HepG2 (cell line): ENCODE data around the gene MXRA8. TPM values are rescaled to one million over a fixed set of nuclear protein-coding genes. Genes with fewer than 3 reads are reported as not detected.
A peak's percentile ranks its signal among the peaks of the same experiment; 100 is the strongest.

Experiments used
- DNMT1 ChIP-seq: sonication (generic); formaldehyde crosslinking; IDR thresholded peaks from 2 replicates; pipeline ENCODE4 v1.5.1; 2020; ENCODE audit warnings: mild to moderate bottlenecking, missing genetic modification reagents
- ERF ChIP-seq: IDR thresholded peaks from 2 replicates; pipeline ENCODE4 v1.6.1; 2018; ENCODE audit warnings: missing biosample characterization, missing genetic modification reagents
- HMGA1 ChIP-seq: sonication (generic); formaldehyde crosslinking; conservative IDR thresholded peaks from 2 replicates; pipeline ENCODE4 v1.4.0; 2020; ENCODE audit warnings: missing genetic modification reagents
- MTA1 ChIP-seq: sonication (generic); formaldehyde crosslinking; IDR thresholded peaks from 2 replicates; pipeline ENCODE4 v1.4.0; 2020; ENCODE audit warnings: missing genetic modification reagents, mild to moderate bottlenecking, borderline replicate concordance
- MZF1 ChIP-seq: sonication (generic); formaldehyde crosslinking; IDR thresholded peaks from 2 replicates; pipeline ENCODE4 v1.8.1; 2023; ENCODE audit warnings: mild to moderate bottlenecking, missing genetic modification reagents, borderline replicate concordance
- NR2F6 ChIP-seq, 2 experiments: IDR thresholded peaks; 2 replicates each; pipeline ENCODE4 v1.6.1; 2016; ENCODE audit warnings: antibody characterized with exemption in 1 of 2, mild to moderate bottlenecking in 1 of 2
- REPIN1 ChIP-seq: sonication (generic); formaldehyde crosslinking; IDR thresholded peaks from 2 replicates; pipeline ENCODE4 v1.8.0; 2022; ENCODE audit warnings: missing genetic modification reagents, low read depth, mild to moderate bottlenecking, borderline replicate concordance
- SP1 ChIP-seq, 2 experiments: fragments of 450-650 bp in 1 of 2; sonication (generic) in 1 of 2; formaldehyde crosslinking in 1 of 2; IDR thresholded peaks; 2 replicates each; pipeline versions ENCODE4 v1.4.0 to v1.6.1; 2016 to 2020; ENCODE audit warnings: missing genetic modification reagents in 1 of 2
- TRIM24 ChIP-seq: sonication (generic); formaldehyde crosslinking; IDR thresholded peaks from 2 replicates; pipeline ENCODE4 v1.8.0; 2022; ENCODE audit warnings: mild to moderate bottlenecking, missing genetic modification reagents
- ZBTB49 ChIP-seq: sonication (generic); formaldehyde crosslinking; IDR thresholded peaks from 2 replicates; pipeline ENCODE4 v1.4.0; 2020; ENCODE audit warnings: missing genetic modification reagents, borderline replicate concordance
- ZNF263 ChIP-seq: sonication (generic); formaldehyde crosslinking; IDR thresholded peaks from 2 replicates; pipeline ENCODE4 v1.4.0; 2020; ENCODE audit warnings: missing genetic modification reagents
- ZNF550 ChIP-seq: sonication (generic); formaldehyde crosslinking; IDR thresholded peaks from 2 replicates; pipeline ENCODE4 v1.4.0; 2020; ENCODE audit warnings: mild to moderate bottlenecking, missing genetic modification reagents, borderline replicate concordance
- ZNF724P ChIP-seq: sonication (generic); formaldehyde crosslinking; IDR thresholded peaks from 2 replicates; pipeline ENCODE4 v1.8.0; 2022; ENCODE audit warnings: missing genetic modification reagents, borderline replicate concordance
- ZNF780A ChIP-seq: sonication (generic); formaldehyde crosslinking; IDR thresholded peaks from 2 replicates; pipeline ENCODE4 v1.8.0; 2022; ENCODE audit warnings: mild to moderate bottlenecking, missing genetic modification reagents, moderate library complexity
- ZNF792 ChIP-seq: IDR thresholded peaks from 2 replicates; pipeline ENCODE4 v1.6.1; 2016
- polyA plus RNA-seq, 8 experiments: library from polyadenylated mRNA; depleted of rRNA in 3 of 8; stranded (reverse) in 7 of 8; unstranded in 1 of 8; fragments of >200 nt; fragmentation: Illumina TruSeq in 4 of 8; extraction: Trizol in 4 of 8; gene quantifications; 2 replicates each; pipeline versions ENCODE4 v1.2.1 to v1.2.3, GENCODE V29; 2011 to 2016; ENCODE audit warnings: low read depth in 4 of 8, missing spikeins in 1 of 8, mixed read lengths in 1 of 8; ENCODE audit not compliant: insufficient read depth in 1 of 8
- total RNA-seq, 5 experiments: library from RNA; depleted of rRNA; stranded (reverse); fragments of >200 nt; fragmentation: Illumina TruSeq; extraction: Trizol; gene quantifications; 2 replicates each; pipeline ENCODE4 v1.2.3, GENCODE V29; 2016; ENCODE audit warnings: low read depth in 1 of 5
- TF ChIP-seq, protein P1 (sequence below): IDR thresholded peaks from 2 replicates; pipeline ENCODE4 v1.6.1; 2016
- TF ChIP-seq, protein P2 (sequence below), 2 experiments: fragments of 450-650 bp in 1 of 2; sonication (generic) in 1 of 2; formaldehyde crosslinking; IDR thresholded peaks; 2 replicates each; pipeline versions ENCODE4 v1.5.0 to v1.8.0; 2020 to 2022; ENCODE audit warnings: mild to moderate bottlenecking in 1 of 2, missing genetic modification reagents in 1 of 2
- TF ChIP-seq, protein P3 (sequence below), 2 experiments: sonication (generic) in 1 of 2; formaldehyde crosslinking in 1 of 2; IDR thresholded peaks; 2 replicates each; pipeline versions ENCODE4 v1.5.1 to v1.6.1; 2011 to 2020; ENCODE audit warnings: borderline replicate concordance in 1 of 2, low read depth in 1 of 2, low read length in 1 of 2, mild to moderate bottlenecking in 1 of 2, missing genetic modification reagents in 1 of 2, moderate library complexity in 1 of 2
- TF ChIP-seq, protein P4 (sequence below): IDR thresholded peaks from 2 replicates; pipeline ENCODE4 v1.6.1; 2016; ENCODE audit warnings: missing biosample characterization, missing genetic modification reagents, low read depth

MXRA8 gene
- total and polyA plus RNA-seq, 2 of the 13 experiments (the other 11 are each of a cell fraction or from before 2014, with no cell fraction given) = 19.8 to 44.8 TPM

GRCh38 chr1:1406821-1407635 lies 48.7 kb upstream of the MXRA8 start, which contains the start of gene MRPL20 (continued):
- TF ChIP-seq, protein P1, sequence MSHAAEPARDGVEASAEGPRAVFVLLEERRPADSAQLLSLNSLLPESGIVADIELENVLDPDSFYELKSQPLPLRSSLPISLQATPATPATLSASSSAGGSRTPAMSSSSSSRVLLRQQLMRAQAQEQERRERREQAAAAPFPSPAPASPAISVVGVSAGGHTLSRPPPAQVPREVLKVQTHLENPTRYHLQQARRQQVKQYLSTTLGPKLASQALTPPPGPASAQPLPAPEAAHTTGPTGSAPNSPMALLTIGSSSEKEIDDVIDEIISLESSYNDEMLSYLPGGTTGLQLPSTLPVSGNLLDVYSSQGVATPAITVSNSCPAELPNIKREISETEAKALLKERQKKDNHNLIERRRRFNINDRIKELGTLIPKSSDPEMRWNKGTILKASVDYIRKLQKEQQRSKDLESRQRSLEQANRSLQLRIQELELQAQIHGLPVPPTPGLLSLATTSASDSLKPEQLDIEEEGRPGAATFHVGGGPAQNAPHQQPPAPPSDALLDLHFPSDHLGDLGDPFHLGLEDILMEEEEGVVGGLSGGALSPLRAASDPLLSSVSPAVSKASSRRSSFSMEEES (CRISPR knock-in tag) = peak; percentile 74; the same call in 1 of the 2 replicates
- TF ChIP-seq ZNF550 (no peak), SP1 (IDR thresholded peaks at IDR 0.05) (no peak), SP1 (CRISPR knock-in tag; IDR thresholded peaks at IDR 0.05) (no peak), MTA1 (peak; percentile 46; the same call in 1 of the 2 replicates), NR2F6 (IDR thresholded peaks at IDR 0.05) (peak; percentile 32; the same call in 1 of the 2 replicates), NR2F6 (CRISPR knock-in tag; IDR thresholded peaks at IDR 0.05) (peak; percentile 88), HMGA1 (no peak), ZNF792 (CRISPR knock-in tag) (peak; percentile 42; the same call in 1 of the 2 replicates), ZNF263 (CRISPR knock-in tag) (peak; percentile 81), ZNF724P (no peak; the same call in none of the 2 replicates), TRIM24 (CRISPR knock-in tag) (no peak), ERF (peak; percentile 91), ZNF780A (peak; percentile 25; the same call in 1 of the 2 replicates), REPIN1 (peak; percentile 92), ZBTB49 (peak; percentile 79), DNMT1 (no peak), MZF1 (CRISPR knock-in tag) (no peak)
- TF ChIP-seq, protein P2, sequence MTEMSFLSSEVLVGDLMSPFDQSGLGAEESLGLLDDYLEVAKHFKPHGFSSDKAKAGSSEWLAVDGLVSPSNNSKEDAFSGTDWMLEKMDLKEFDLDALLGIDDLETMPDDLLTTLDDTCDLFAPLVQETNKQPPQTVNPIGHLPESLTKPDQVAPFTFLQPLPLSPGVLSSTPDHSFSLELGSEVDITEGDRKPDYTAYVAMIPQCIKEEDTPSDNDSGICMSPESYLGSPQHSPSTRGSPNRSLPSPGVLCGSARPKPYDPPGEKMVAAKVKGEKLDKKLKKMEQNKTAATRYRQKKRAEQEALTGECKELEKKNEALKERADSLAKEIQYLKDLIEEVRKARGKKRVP (CRISPR knock-in tag; IDR thresholded peaks at IDR 0.05) = peak in 1 of 2 experiments; percentile 57; a peak in 2 of 4 replicates
- TF ChIP-seq, protein P3, sequence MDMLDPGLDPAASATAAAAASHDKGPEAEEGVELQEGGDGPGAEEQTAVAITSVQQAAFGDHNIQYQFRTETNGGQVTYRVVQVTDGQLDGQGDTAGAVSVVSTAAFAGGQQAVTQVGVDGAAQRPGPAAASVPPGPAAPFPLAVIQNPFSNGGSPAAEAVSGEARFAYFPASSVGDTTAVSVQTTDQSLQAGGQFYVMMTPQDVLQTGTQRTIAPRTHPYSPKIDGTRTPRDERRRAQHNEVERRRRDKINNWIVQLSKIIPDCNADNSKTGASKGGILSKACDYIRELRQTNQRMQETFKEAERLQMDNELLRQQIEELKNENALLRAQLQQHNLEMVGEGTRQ (IDR thresholded peaks at IDR 0.05; ENCODE audit: low read depth, low read length) = no peak
- TF ChIP-seq, protein P3 (CRISPR knock-in tag; IDR thresholded peaks at IDR 0.05; ENCODE audit: borderline replicate concordance) = no peak
- TF ChIP-seq, protein P4, sequence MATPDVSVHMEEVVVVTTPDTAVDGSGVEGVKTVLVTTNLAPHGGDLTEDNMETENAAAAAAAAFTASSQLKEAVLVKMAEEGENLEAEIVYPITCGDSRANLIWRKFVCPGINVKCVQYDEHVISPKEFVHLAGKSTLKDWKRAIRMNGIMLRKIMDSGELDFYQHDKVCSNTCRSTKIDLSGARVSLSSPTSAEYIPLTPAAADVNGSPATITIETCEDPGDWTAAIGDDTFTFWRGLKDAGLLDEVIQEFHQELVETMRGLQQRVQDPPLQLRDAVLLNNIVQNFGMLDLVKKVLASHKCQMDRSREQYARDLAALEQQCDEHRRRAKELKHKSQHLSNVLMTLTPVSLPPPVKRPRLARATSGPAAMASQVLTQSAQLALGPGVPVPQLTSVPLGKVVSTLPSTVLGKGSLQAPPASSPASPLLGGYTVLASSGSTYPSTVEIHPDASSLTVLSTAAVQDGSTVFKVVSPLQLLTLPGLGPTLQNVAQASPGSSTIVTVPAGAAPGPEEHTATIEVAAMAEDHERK (CRISPR knock-in tag) = peak; percentile 64; the same call in 1 of the 2 replicates
